Epithelial cell of proximal tubule (primary cell): ENCODE measurements around the gene DEPDC1. TPM values are rescaled to one million over a fixed set of nuclear protein-coding genes. Genes with fewer than 3 reads are reported as not detected.

Source experiments
- DNase-seq: peaks from one replicate; pipeline ENCODE4 v3.0.0-alpha.2; 2011; ENCODE audit warnings: low read depth
- H3K4me3 ChIP-seq: 2 replicates; pipeline ENCODE4 v1.5.1; 2011; ENCODE audit warnings: low read depth, mild to moderate bottlenecking, low read length
- total RNA-seq: library from RNA; depleted of rRNA; stranded (reverse); fragments of >200 nt; gene quantifications from 2 replicates; pipeline ENCODE4 v1.2.3, GENCODE V29; 2015
- TF ChIP-seq, protein P1 (sequence below): conservative IDR thresholded peaks from 2 replicates; pipeline ENCODE4 v1.5.1; 2012; ENCODE audit warnings: low read depth, mild to moderate bottlenecking, low read length

The DEPDC1 gene
- total RNA-seq, 1 donor from 2014 or later, result 41.2 TPM

DNA sequence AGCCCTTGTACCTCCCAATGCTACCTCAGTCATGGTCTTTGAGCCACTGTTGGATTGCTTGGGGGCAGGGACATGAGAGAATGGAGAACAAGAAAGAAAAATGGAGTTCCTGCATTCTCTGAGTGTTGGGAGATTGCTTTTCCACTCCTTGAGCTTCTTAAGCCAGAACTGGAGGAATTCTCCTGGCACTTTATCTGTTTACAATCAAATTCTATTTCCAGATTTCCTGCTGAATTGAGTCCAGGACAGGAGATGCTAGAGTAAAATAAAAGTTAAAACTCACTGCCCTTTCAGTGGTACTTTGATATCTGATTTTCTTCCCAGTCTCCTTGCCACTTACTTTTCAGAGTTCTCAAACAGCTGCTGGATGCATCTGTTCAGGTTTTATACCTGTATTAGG is 24.4 kb upstream of the DEPDC1 start:
- TF ChIP-seq, protein P1, sequence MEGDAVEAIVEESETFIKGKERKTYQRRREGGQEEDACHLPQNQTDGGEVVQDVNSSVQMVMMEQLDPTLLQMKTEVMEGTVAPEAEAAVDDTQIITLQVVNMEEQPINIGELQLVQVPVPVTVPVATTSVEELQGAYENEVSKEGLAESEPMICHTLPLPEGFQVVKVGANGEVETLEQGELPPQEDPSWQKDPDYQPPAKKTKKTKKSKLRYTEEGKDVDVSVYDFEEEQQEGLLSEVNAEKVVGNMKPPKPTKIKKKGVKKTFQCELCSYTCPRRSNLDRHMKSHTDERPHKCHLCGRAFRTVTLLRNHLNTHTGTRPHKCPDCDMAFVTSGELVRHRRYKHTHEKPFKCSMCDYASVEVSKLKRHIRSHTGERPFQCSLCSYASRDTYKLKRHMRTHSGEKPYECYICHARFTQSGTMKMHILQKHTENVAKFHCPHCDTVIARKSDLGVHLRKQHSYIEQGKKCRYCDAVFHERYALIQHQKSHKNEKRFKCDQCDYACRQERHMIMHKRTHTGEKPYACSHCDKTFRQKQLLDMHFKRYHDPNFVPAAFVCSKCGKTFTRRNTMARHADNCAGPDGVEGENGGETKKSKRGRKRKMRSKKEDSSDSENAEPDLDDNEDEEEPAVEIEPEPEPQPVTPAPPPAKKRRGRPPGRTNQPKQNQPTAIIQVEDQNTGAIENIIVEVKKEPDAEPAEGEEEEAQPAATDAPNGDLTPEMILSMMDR, result no peak
- no peak overlapping the region for H3K4me3 ChIP-seq
- no peak for DNase-seq

DNA sequence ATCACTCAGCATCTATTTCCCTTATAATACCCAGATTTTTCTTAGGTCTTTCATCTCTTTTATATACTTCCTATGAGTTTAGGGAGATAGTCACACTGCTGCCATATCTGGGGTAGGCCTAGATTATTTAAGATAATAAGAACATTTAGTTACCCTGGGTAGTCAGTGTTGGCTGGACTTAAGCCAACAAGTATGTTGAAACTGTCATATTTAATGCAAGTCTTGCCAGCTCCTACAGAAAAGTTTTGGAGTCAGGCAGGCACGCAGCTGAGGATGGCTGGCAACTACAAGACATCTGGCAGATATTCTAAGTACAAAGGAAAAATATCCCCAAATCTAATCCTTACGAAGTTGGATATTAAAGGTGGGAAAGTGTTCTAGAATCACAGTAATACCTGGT is 19.2 kb upstream of the DEPDC1 start:
- TF ChIP-seq, protein P1, result no peak
- H3K4me3 ChIP-seq, result no peak overlapping the region
- no peak for DNase-seq

DNA sequence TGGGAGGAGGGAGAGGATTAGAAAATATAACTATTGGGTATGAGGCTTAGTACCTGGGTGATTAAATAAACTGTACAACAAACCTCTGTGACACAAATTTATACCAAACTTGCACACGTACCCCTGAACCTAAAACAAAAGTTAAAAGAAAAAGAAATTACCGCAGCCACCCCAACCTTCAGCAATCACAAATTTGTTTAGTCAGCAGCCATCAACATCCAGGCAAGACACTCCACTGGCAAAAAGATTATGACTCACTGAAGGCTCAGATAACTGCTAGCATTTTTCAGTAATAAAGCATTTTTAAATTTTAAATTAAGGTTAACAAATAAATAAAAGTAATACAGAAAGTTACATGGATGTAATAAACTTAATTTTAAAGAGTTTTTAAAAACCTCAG is 14.4 kb upstream of the DEPDC1 start:
- no peak overlapping the region for H3K4me3 ChIP-seq
- TF ChIP-seq, protein P1, result no peak
- no peak for DNase-seq

DNA sequence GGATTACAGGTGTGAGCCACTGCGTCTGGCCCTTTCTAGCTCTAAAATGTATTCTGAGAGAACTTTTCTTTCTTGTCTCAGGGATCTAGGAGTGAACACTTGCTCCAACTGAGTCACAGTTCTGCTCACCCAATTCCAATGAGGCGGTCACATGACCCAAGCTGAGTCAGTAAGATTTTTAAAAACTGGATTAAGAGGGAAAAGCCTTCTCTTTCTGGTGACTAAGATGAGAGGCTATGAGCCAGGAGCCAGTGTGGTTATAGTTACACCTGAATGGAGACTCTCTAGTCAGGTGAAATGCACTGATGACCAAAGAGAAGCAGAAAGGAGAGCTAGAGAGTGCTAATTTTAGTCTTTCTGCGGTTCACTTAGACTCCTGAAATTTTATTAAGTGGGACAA is 9.5 kb upstream of the DEPDC1 start:
- no peak overlapping the region for H3K4me3 ChIP-seq
- TF ChIP-seq, protein P1, result no peak
- peak; percentile 27 for DNase-seq

DNA sequence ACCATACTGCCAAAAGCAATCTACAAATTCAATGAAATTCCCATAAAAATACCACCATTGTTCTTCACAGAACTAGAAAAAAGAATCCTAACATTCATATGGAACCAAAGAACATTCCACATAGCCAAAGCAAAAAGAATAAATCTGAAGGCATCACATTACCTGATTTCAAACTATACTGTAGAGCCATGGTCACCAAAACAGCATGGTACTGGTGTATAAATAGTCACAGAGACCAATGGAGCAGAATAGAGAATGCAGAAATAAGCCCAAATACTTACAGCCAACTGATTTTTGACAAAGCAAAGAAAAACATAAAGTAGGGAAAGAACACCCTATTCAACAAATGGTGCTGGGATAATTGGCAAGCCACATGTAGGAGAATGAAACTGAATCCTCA is 6.2 kb upstream of the DEPDC1 start:
- H3K4me3 ChIP-seq, result no peak overlapping the region
- no peak for DNase-seq
- TF ChIP-seq, protein P1, result no peak

DNA sequence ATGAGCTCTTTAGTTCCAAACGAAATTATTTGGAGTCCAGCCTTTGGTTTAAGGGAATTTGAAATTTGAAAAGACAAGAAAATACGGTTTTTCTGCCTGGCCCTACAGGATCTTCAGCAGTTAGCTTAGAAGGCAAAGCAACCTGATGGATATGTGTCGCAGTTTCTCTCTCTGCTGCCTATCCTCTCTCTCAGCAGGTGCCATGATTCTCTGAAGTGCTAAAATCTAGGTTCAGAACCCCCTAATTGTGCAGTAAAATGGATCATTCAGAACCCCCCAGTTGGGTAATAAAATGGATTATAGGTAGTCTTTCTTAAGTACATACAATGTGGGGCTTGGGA is 446 bp upstream of the DEPDC1 start:
- DNase-seq, result no peak
- TF ChIP-seq, protein P1, result no peak
- peak overlapping the region; percentile 96 for H3K4me3 ChIP-seq

DNA sequence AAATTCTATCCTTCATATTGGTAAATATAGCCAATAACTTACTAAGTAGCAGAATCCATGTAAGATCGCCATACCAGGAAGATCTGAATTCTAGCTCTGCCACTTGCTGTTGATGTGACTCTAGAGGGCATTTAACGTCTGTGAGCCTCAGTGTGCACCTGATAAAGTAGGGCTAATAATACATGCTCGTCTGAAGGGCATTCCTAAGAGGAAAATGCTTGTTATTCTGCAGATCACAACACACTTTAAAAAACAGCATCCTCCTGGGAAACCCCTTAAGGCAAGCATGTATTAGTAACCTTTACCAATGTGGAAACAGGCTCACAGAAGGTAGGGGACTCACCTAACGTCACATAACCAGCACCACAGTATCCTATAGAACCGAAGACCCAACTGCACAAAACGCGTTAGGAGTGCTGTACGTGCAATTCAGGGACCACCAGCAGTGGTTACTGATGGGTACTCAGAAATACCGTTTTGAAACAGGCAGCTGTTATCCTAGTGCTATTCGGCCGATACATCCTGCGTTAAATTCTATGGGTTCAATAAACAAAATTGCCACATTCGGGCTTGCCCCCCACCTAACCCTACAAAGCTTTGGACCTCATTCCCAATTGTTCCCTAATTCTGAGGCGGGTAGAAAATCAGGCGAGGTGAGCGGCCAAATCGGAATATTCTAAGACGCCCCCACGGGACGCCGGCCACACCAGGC is 758 bp downstream of the DEPDC1 start:
- DNase-seq, result no peak
- TF ChIP-seq, protein P1, result no peak
- peak overlapping the region; percentile 96 for H3K4me3 ChIP-seq
